HG03354 (cell line): ENCODE data around the gene EFCAB6.

ENCODE experiments used
- ATAC-seq: cut with Tn5 transposase; IDR thresholded peaks from one replicate; pipeline ENCODE4 v1.9.1; 2021; ENCODE audit warnings: mild to moderate bottlenecking; ENCODE audit not compliant: unreplicated experiment, poor library complexity, severe bottlenecking

Gene EFCAB6

GRCh38 chr22:43750751-43751150 is 61.4 kb downstream of the EFCAB6 start:
- no peak for ATAC-seq

GRCh38 chr22:43749473-43749872 is 62.6 kb downstream of the EFCAB6 start:
- ATAC-seq: no peak

DNA sequence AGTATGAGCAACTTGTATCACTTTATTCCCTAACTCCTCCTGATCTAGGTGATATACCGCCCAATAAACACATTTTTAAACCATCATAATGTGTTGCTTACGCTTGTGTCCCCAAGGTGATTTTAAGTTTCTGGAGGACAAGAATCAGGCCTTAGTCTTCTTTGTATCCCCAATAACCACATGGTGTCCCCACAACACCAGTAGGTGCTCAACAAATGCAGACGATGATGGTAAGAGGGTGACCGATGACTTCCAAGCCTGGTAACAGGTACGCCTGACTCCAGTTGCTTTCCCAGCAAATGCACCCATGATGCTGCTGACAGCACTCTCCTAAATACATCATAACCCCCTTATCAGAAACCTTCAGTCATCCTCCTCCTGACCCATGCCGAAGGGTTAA is 64.2 kb downstream of the EFCAB6 start:
- no peak for ATAC-seq

- ATAC-seq: no peak
Observed at GRCh38 chr22:43747058-43747457, 65.0 kb downstream of the EFCAB6 start.

DNA sequence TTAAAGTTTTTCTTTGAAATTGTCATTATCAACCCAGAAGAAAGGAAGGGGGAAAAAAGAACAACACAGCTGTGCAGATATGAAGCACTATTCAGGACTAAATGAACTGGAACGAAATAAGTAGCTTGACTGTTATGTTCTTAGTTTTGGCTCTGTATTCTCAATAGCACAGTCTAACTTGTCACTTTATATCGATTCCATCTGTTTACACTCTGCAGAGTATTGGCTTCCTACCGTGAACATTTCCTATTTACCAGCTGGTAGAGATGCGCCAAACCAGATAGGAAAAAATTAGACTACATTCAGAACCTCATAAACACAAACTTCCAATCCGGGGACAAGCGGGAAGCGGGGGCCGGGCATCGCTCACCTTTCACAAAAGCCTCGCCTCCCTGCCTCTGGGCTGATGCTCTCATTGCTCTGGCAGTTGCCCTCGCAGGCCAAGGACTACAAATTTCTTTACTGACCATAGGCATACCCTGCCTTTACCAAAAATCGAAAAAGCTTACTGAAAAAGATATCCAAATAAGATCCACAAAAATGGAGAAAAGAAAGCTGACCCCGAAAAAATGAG is 66.2 kb downstream of the EFCAB6 start:
- ATAC-seq: no peak

GRCh38 chr22:43745411-43745770 is 66.7 kb downstream of the EFCAB6 start:
- no peak for ATAC-seq

DNA sequence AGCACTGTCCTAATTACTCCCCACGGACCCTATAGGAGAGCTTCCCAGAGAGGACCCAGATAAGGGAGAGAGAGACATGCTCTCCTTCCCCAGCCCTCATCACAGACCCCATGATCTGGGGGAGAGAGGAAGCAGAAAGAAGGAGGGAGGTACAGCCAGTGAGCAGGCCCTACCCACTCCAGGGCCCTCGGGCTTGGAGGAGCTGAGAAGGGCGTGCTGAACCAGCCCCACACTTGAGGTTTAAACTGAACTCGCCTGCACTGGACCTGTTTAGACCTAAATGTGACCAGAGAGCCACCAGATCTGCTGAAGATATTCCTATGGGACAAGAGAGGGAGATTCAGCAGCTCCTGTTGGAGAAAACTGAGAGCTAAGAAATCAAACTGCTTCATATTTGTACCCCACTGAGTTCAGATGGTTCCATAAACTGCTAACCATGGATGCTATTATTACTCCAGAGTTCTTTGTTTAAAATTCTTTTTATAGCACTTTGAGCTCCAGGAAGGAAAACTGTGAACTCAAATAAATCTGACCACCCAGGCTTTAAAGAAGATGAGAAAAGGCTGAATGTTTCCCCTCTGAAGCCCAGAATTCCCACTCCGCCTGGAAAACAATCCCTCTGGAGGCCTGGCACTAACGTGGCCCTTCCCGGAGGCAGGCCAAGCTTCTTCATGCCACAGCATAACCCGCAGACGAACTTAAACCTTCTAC is 67.2 kb downstream of the EFCAB6 start:
- no peak for ATAC-seq

- ATAC-seq: no peak
Observed at GRCh38 chr22:43743929-43744643, 68.0 kb downstream of the EFCAB6 start.

GRCh38 chr22:43743131-43743530 is 69.0 kb downstream of the EFCAB6 start:
- no peak for ATAC-seq

- ATAC-seq: no peak
Observed at GRCh38 chr22:43742154-43742950, 69.8 kb downstream of the EFCAB6 start.

DNA sequence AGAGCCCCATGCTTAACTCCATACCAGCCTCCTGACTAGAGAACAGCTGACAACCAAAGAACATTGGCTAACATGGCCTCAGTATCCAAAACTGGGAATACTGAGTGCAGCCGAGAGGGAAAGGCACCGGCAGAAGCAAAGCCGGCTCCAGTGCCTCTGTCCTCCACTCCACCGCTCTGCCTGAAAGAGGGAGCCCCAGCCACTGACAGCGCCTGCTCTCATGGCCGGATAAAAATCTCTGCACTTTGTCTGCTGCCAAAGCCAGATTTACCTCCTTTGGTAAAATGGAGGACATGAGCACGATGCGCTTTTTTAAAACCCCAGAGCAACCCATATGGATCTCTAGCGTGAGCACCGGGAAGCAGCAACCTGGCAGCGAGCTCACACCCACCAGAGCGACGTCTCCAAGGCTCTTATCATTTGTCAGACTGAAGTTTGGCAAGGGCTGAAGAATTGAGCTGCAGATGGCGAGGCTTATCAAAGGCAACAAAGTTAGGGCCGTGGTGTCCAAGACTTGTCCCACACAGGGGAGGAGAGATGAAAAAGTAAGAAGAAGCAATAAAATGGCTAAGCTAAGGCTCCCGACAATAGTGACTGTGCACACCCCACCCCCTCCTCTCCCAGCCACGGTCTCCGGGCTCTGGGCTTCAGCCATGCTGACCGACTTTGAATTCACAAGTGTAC is 71.4 kb downstream of the EFCAB6 start:
- no peak for ATAC-seq

DNA sequence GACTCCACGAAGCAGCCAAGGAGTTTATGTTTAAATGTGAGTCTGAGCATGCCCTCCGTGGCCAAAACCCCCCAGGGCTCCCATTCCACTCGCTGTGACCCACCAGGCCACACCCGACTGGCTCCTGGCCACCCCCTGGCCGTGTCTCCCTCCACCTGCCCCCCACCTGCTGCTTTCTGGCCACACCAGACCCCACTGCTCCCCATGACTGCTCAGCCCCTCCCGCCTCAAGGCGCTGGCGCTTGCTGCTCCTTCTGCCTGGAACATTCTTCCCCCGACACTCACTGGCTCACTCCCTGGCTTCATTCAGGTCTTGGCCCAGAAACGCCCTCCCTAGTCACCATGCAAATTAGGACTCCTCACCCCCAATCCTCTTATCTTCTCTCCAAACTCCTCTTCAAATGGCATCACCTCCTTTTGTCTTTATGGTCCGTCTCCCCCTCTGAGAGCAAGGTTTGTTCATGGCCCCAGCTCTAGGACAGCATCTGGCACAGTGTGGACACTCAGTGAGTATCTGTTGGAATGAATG is 72.2 kb downstream of the EFCAB6 start:
- no peak for ATAC-seq

DNA sequence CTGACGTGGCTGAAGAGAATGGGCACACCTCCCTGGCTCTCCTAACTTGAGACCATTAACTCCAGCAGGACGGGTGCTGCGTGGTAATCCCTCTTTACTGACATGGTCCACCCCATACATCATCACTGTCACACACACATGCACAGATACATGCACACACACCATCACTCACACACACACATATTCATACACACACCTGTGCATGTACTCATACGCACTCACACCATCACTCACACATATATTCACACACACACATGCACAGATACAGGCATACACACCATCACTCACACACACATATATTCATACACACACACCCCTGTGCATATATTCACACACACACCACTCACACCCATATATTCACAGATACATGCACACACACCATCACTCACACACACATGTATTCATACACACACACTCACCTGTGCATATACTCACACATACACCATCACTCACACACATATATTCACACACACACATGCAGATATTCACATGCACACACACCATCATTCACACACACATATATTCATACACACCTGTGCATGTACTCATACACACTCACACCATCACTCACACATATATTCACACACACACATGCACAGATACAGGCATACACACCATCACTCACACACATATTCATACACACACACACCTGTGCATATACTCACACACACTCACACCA is 74.8 kb downstream of the EFCAB6 start:
- no peak for ATAC-seq

GRCh38 chr22:43736651-43737050 is 75.5 kb downstream of the EFCAB6 start:
- ATAC-seq: no peak

DNA sequence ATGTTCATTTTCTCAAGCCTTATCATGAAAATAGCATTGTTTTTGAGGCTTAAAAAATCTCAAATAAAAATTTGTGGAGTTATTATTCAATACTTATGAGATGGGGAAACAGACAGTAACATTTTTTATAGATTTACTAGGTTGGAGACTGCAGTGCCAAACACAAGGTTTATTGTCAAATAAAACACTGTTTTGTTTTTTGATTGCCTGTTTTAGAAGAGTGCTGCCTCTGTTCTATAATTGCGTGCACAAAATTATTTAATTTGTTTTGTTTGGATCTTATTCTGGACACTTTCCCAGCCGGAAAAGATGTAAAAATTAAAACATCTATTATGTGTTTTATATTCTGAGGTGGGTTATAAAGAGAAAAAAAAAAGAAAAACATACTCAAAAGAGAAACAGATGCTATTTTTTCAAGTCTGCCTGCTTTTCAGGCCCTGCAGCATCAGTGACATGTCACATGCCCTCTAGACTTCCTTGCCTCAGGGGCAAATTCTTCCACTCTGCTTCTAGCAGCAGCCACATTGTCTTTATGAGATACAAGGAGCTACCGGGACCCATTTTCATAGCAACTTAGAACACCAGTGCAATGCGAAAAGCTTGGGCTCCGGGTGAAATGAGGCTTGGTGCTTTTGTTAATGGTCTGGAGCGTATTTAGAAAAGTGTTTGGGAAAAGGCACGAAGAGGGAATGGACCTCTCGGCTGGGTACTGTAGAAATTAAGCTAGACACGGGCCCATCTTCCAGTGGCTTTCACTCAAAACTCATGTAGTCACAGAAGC is 77.5 kb downstream of the EFCAB6 start:
- no peak for ATAC-seq

GRCh38 chr22:43733138-43733537 is 79.0 kb downstream of the EFCAB6 start:
- ATAC-seq: no peak

- ATAC-seq: no peak
Observed at GRCh38 chr22:43731988-43732387, 80.1 kb downstream of the EFCAB6 start.

DNA sequence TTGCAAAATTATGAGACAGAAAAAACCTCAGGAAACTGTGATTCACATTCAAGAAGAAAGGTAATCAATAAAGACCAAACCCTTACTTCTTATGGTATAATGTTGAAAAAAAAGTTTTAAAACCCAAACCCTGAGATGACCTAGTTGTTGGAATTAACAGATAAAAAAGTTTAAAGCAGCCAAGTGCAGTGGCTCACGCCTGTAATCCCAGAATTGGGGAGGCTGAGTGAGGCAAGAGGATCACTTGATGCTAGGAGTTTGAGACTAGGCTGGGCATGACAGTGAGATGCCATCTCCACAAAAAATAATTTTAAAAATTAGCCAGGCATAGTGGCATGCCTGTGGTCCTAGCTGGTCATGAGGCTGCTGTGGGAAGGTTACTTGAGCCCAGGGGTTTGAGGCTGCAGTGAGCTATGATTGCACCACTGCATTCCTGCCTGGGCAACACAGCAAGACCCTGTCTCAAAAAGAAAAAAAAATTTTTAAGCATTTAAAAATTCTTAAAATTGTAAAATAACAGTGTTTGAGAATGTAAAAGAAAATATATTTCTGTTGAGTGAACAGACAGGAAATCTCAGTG is 85.1 kb downstream of the EFCAB6 start:
- ATAC-seq: no peak
